GM12873 (cell line): ENCODE measurements around the gene ATP2B2.

ENCODE experiments used
- CTCF ChIP-seq: IDR thresholded peaks from 2 replicates; pipeline ENCODE4 v1.5.1; 2012; ENCODE audit warnings: low read depth, mild to moderate bottlenecking, moderate library complexity, low read length, control low read depth; ENCODE audit not compliant: insufficient read depth; ENCODE audit errors: missing control alignments

ATP2B2 gene

GRCh38 chr3:10542518-10542917 lies 37.1 kb upstream of the ATP2B2 start:
- TF ChIP-seq CTCF: no peak

- TF ChIP-seq CTCF: no peak
Measured at GRCh38 chr3:10534066-10534465, 28.7 kb upstream of the ATP2B2 start.

- no peak for TF ChIP-seq CTCF
Measured at GRCh38 chr3:10533737-10534023, 28.3 kb upstream of the ATP2B2 start.

GRCh38 chr3:10532939-10533736 lies 27.8 kb upstream of the ATP2B2 start:
- no peak for TF ChIP-seq CTCF

GRCh38 chr3:10531031-10531430 lies 25.6 kb upstream of the ATP2B2 start:
- no peak for TF ChIP-seq CTCF

- no peak for TF ChIP-seq CTCF
Measured at GRCh38 chr3:10530241-10530640, 24.9 kb upstream of the ATP2B2 start.

GRCh38 chr3:10529809-10530208 lies 24.4 kb upstream of the ATP2B2 start:
- no peak for TF ChIP-seq CTCF
